K562 (cell line): Measurements from ENCODE around the gene MAMDC4. TPM values are rescaled to one million over a fixed set of nuclear protein-coding genes. Genes with fewer than 3 reads are reported as not detected.

Source experiments
- ATAC-seq: fragments of 200-7000 bp; cut with Tn5 transposase; 3 replicates; pipeline ENCODE4 v1.9.1; 2020; ENCODE audit warnings: moderate library complexity
- BruUV-seq: library from RNA; stranded (reverse); fragments of 400-500 nt; replicated peaks from 2 replicates; lab custom pipeline; 2021; lab: Mats Ljungman, UMichigan
- CTCF ChIA-PET: fragments of 300-600 bp; formaldehyde crosslinking; extraction: SDS; loops from one replicate; lab custom pipeline; 2021; ENCODE audit warnings: low intra/inter-chr PET ratio; lab: Yijun Ruan, JAX
- POLR2A ChIA-PET: fragments of 300-600, 350-650 bp; sonication (Branson Sonifier 250); formaldehyde crosslinking; extraction: SDS; loops from one replicate; lab custom pipeline; 2021; ENCODE audit warnings: antibody characterized with exemption, inconsistent platforms; lab: Yijun Ruan, JAX
- DNase-seq, 4 experiments: peaks; one replicate each; pipeline versions ENCODE4 v3.0.0 to v3.0.0-alpha.2; 2011 to 2018; ENCODE audit warnings: low spot score in 3 of 4, mixed read lengths in 3 of 4; ENCODE audit errors: extremely low read depth in 1 of 4
- FAIRE-seq: peaks from 2 replicates; lab custom pipeline; 2011; peaks lifted over from hg19 to GRCh38; lab: Jason Lieb, UNC
- H2AFZ ChIP-seq: 2 replicates; pipeline ENCODE4 v1.6.0; 2011; ENCODE audit warnings: low read depth, low read length, control low read depth, inconsistent platforms
- H3K27ac ChIP-seq: fragments of 200-600 bp; 3 replicates; pipeline ENCODE4 v1.8.0; 2011; ENCODE audit warnings: low read depth, mild to moderate bottlenecking, control low read depth, inconsistent platforms, low read length, moderate library complexity, mixed read lengths; ENCODE audit errors: extremely low read depth
- H3K27me3 ChIP-seq, 2 experiments: fragments of 300-600 bp in 1 of 2; 2 replicates in 1 of 2; 3 replicates in 1 of 2; pipeline versions ENCODE4 v1.6.0 to v1.8.0; 2011; ENCODE audit warnings: inconsistent platforms in 2 of 2, low read length in 2 of 2, mild to moderate bottlenecking in 1 of 2, mixed read lengths in 1 of 2, moderate library complexity in 1 of 2; ENCODE audit not compliant: control insufficient read depth in 2 of 2, insufficient read depth in 2 of 2
- H3K36me3 ChIP-seq: fragments of 300-600 bp; 3 replicates; pipeline ENCODE4 v1.8.0; 2011; ENCODE audit warnings: mild to moderate bottlenecking, low read length, inconsistent platforms; ENCODE audit not compliant: control insufficient read depth, insufficient read depth
- H3K4me1 ChIP-seq, 2 experiments: fragments of 200-600 bp in 1 of 2; replicated peaks in 1 of 2; 2 replicates in 1 of 2; 3 replicates in 1 of 2; pipeline versions ENCODE4 v1.5.1 to v1.8.0; 2011; ENCODE audit warnings: inconsistent platforms in 2 of 2, low read length in 2 of 2, mild to moderate bottlenecking in 1 of 2, mixed read lengths in 1 of 2, moderate library complexity in 1 of 2; ENCODE audit not compliant: control insufficient read depth in 2 of 2, insufficient read depth in 2 of 2
- H3K4me2 ChIP-seq: 2 replicates; pipeline ENCODE4 v1.6.1; 2011; ENCODE audit warnings: low read length, control low read depth, inconsistent platforms, mixed read lengths; ENCODE audit not compliant: insufficient read depth
- H3K4me3 ChIP-seq: fragments of 200-600 bp; sonication (generic), shearing (Covaris generic); 2 replicates; pipeline ENCODE4 v1.5.1; 2016; ENCODE audit warnings: control low read depth, inconsistent platforms
- H3K79me2 ChIP-seq: fragments of 200-600 bp; 3 replicates; pipeline ENCODE4 v1.8.0; 2011; ENCODE audit warnings: low read length, inconsistent platforms; ENCODE audit not compliant: control insufficient read depth, insufficient read depth
- H3K9ac ChIP-seq, 2 experiments: 2 replicates each; pipeline versions ENCODE4 v1.6.0 to v1.6.1; 2011; ENCODE audit warnings: low read depth in 2 of 2, low read length in 2 of 2, control low read depth in 1 of 2, inconsistent platforms in 1 of 2, mild to moderate bottlenecking in 1 of 2, mixed read lengths in 1 of 2; ENCODE audit not compliant: insufficient read depth in 1 of 2
- H3K9me1 ChIP-seq: one replicate; pipeline ENCODE4 v1.6.0; 2011; ENCODE audit warnings: inconsistent platforms, mild to moderate bottlenecking, low read length, moderate library complexity; ENCODE audit not compliant: control insufficient read depth, insufficient read depth
- H3K9me3 ChIP-seq: replicated peaks from 2 replicates; pipeline ENCODE4 v1.5.1; 2011; ENCODE audit warnings: low read depth, low read length, inconsistent platforms; ENCODE audit not compliant: control insufficient read depth, insufficient read depth
- H4K20me1 ChIP-seq: replicated peaks from 2 replicates; pipeline ENCODE4 v1.6.1; 2011; ENCODE audit warnings: low read length, inconsistent platforms, mixed read lengths; ENCODE audit not compliant: control insufficient read depth, insufficient read depth
- MYC ChIP-seq, 2 experiments: fragments of 250-450 bp in 1 of 2; sonication (Bioruptor Pico) in 1 of 2; IDR thresholded peaks; 2 replicates each; pipeline versions ENCODE4 v1.5.1 to v1.6.1; 2012 to 2021; ENCODE audit warnings: low read depth in 2 of 2, borderline replicate concordance in 1 of 2, improper control_type of control experiment in 1 of 2, low read length in 1 of 2, mild to moderate bottlenecking in 1 of 2, moderate library complexity in 1 of 2
- NCOA4 ChIP-seq: fragments of 450-650 bp; IDR thresholded peaks from 2 replicates; pipeline ENCODE4 v1.6.1; 2018; ENCODE audit warnings: mild to moderate bottlenecking; ENCODE audit not compliant: partially characterized antibody
- NR2C2 ChIP-seq, 2 experiments: fragments of 200-800 bp in 1 of 2; sonication (Bioruptor generic) in 1 of 2; sonication (generic) in 1 of 2; formaldehyde crosslinking in 1 of 2; IDR thresholded peaks; 2 replicates each; pipeline versions ENCODE4 v1.6.1 to v1.8.0; 2016 to 2022; ENCODE audit warnings: mild to moderate bottlenecking in 1 of 2, missing compliant biosample characterization in 1 of 2, missing genetic modification characterization in 1 of 2, missing genetic modification reagents in 1 of 2
- PTTG1 ChIP-seq: fragments of 450-650 bp; IDR thresholded peaks from 2 replicates; pipeline ENCODE4 v1.6.1; 2016; ENCODE audit warnings: low read depth, mild to moderate bottlenecking, missing genetic modification characterization, missing compliant biosample characterization
- SIX5 ChIP-seq, 2 experiments: IDR thresholded peaks; 2 replicates each; pipeline ENCODE4 v1.6.1; 2011; ENCODE audit warnings: low read length in 2 of 2, borderline replicate concordance in 1 of 2, low read depth in 1 of 2, mild to moderate bottlenecking in 1 of 2, moderate library complexity in 1 of 2; ENCODE audit not compliant: insufficient read depth in 1 of 2
- SMAD1 ChIP-seq: fragments of 150-350 bp; IDR thresholded peaks from 2 replicates; pipeline ENCODE4 v1.6.1; 2014; ENCODE audit warnings: low read length, low read depth; ENCODE audit not compliant: partially characterized antibody
- SNRNP70 ChIP-seq: fragments of 200-400 bp; formaldehyde crosslinking; optimal IDR thresholded peaks from 2 replicates; pipeline ENCODE3; 2017; ENCODE audit warnings: low read depth, low read length
- TBL1XR1 ChIP-seq, 2 experiments: IDR thresholded peaks; 2 replicates each; pipeline ENCODE4 v1.6.1; 2012; ENCODE audit warnings: improper control_type of control experiment in 2 of 2, low read length in 2 of 2, mild to moderate bottlenecking in 1 of 2
- WGBS: fragments of 100-300 bp; shearing (Covaris generic); methylation state at CpG from one replicate; pipeline ENCODE4 v1.1.6; 2016; ENCODE audit warnings: low coverage, mixed read lengths; ENCODE audit not compliant: insufficient coverage; ENCODE audit errors: missing lambda C conversion rate; 5-methylcytosine and 5-hydroxymethylcytosine counted together
- in situ Hi-C: fragments of 300-500 bp; cut with MboI; formaldehyde crosslinking; loops from 4 replicates; pipeline ENCODE4 v1.15.0; 2018; ENCODE audit warnings: inconsistent platforms, mixed read lengths
- intact Hi-C: fragments of 100-400 bp; cut with micrococcal nuclease; formaldehyde crosslinking; loops from 2 replicates; pipeline ENCODE4 v1.14.2; 2022
- polyA plus RNA-seq, 8 experiments: library from polyadenylated mRNA; depleted of rRNA in 4 of 8; stranded (reverse) in 5 of 8; unstranded in 3 of 8; fragments of >200 nt; fragmentation: Nextera tagmentation in 2 of 8; fragmentation: Illumina TruSeq in 1 of 8; extraction: Ambion mirVana in 2 of 8; extraction: Trizol in 1 of 8; gene quantifications; 2 replicates each; pipeline versions ENCODE4 v1.2.1 to v1.2.3, GENCODE V29; 2011 to 2014; ENCODE audit warnings: inconsistent platforms in 1 of 8, missing spikeins in 1 of 8
- total RNA-seq, 7 experiments: library from RNA; depleted of rRNA in 6 of 7; stranded (reverse); fragments of >200 nt in 6 of 7; fragmentation: Illumina TruSeq in 2 of 7; extraction: Trizol in 2 of 7; gene quantifications; 2 replicates each; pipeline versions ENCODE4 v1.2.1 to v1.2.3, GENCODE V29; 2011 to 2021; ENCODE audit warnings: low replicate concordance in 1 of 7
- TF ChIP-seq, protein P1 (sequence below): sonication (generic); formaldehyde crosslinking; IDR thresholded peaks from 2 replicates; pipeline ENCODE4 v1.8.1; 2023; ENCODE audit warnings: mild to moderate bottlenecking, missing genetic modification reagents
- TF ChIP-seq, protein P2 (sequence below): IDR thresholded peaks from 2 replicates; pipeline ENCODE4 v1.6.1; 2011; ENCODE audit not compliant: insufficient read length; ENCODE audit errors: extremely low read depth

The MAMDC4 gene
- total and polyA plus RNA-seq, 9 of the 15 experiments (the other 6 are each of a cell fraction or from before 2014, with no cell fraction given): 0.03 to 10.8 (median 1.5) TPM

DNA sequence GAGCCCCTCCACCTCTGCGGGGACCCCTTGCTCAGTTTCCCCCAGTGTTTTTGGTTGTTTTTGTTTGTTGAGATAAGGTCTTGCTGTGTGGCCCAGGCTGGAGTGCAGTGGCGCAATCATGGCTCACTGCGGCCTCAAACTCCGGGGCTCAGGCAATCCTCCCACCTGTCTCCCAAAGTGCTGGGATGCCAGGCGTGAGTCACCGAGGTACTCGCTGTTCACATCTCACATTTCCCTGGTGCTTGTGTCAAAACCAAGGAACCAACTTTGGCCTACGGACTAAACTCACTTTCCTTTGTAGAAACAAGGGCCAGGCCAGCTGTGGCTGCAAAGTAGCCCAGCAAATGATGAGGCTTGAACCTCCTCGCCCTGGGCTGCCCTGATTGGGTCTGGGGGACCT, 19.6 kb upstream of the MAMDC4 start:
- no peaks in the 10 kb centered on the region for H3K27me3 ChIP-seq
- peaks cover 87% of the 10 kb centered on the region for H3K36me3 ChIP-seq
- 94% methylated on average over 6 of the region's 9 CpGs for WGBS
- no peak overlapping the region for H3K27ac ChIP-seq
- peaks cover 0 to 56% of the 10 kb centered on the region in 2 experiments; a peak in 2 of 5 replicates for H3K4me1 ChIP-seq
- no peak overlapping the region for H2AFZ ChIP-seq
- ATAC-seq (no peak), FAIRE-seq (no peak), DNase-seq (no peak)
- in situ Hi-C loops: no loop called here
- no peak for TF ChIP-seq NR2C2 (CRISPR knock-in tag; IDR thresholded peaks at IDR 0.05)
- no peak for TF ChIP-seq NR2C2 (tag; IDR thresholded peaks at IDR 0.05)
- TF ChIP-seq SNRNP70: no peak
- TF ChIP-seq MYC (IDR thresholded peaks at IDR 0.05; ENCODE audit: low read depth, low read length): no peak
- TF ChIP-seq MYC (CRISPR knock-in tag; IDR thresholded peaks at IDR 0.05; ENCODE audit: borderline replicate concordance, low read depth): no peak
- TF ChIP-seq TBL1XR1 (IDR thresholded peaks at IDR 0.05; ENCODE audit: low read length in 2 of 2): no peak
- TF ChIP-seq NCOA4: no peak
- TF ChIP-seq SMAD1: no peak
- TF ChIP-seq, protein P1, sequence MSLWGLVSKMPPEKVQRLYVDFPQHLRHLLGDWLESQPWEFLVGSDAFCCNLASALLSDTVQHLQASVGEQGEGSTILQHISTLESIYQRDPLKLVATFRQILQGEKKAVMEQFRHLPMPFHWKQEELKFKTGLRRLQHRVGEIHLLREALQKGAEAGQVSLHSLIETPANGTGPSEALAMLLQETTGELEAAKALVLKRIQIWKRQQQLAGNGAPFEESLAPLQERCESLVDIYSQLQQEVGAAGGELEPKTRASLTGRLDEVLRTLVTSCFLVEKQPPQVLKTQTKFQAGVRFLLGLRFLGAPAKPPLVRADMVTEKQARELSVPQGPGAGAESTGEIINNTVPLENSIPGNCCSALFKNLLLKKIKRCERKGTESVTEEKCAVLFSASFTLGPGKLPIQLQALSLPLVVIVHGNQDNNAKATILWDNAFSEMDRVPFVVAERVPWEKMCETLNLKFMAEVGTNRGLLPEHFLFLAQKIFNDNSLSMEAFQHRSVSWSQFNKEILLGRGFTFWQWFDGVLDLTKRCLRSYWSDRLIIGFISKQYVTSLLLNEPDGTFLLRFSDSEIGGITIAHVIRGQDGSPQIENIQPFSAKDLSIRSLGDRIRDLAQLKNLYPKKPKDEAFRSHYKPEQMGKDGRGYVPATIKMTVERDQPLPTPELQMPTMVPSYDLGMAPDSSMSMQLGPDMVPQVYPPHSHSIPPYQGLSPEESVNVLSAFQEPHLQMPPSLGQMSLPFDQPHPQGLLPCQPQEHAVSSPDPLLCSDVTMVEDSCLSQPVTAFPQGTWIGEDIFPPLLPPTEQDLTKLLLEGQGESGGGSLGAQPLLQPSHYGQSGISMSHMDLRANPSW (CRISPR knock-in tag): no peak
- TF ChIP-seq SIX5 (IDR thresholded peaks at IDR 0.05; ENCODE audit: borderline replicate concordance in 1 of 2, insufficient read depth in 1 of 2, low read depth in 1 of 2, low read length in 2 of 2): no peak
- TF ChIP-seq, protein P2, sequence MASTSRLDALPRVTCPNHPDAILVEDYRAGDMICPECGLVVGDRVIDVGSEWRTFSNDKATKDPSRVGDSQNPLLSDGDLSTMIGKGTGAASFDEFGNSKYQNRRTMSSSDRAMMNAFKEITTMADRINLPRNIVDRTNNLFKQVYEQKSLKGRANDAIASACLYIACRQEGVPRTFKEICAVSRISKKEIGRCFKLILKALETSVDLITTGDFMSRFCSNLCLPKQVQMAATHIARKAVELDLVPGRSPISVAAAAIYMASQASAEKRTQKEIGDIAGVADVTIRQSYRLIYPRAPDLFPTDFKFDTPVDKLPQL: no peak
- no peak for TF ChIP-seq PTTG1 (tag)
- H3K9ac ChIP-seq: no peak overlapping the region
- peaks cover 3% of the 10 kb centered on the region for H3K9me1 ChIP-seq
- H3K4me2 ChIP-seq: no peak overlapping the region
- BruUV-seq: no TSS peak
- POLR2A ChIA-PET: interaction anchor here (0.7 to 1.9 kb wide), 2 partner anchors 8 to 69 kb away, joined by 3 to 10 read pairs; no protein-coding TSS in a partner anchor
- no peaks in the 10 kb centered on the region for H3K79me2 ChIP-seq
- no peak overlapping the region for H3K4me3 ChIP-seq
- intact Hi-C loops: no loop called here
- H3K9me3 ChIP-seq: no peaks in the 10 kb centered on the region
- no peaks in the 10 kb centered on the region; the same call in 1 of the 2 replicates for H4K20me1 ChIP-seq
- CTCF ChIA-PET: no interaction called here
